GM19468 (cell line): ENCODE measurements around the gene PRAMEF18.
"Not testable (repeated sequence)": the region's sequence is repeated elsewhere in the genome, so short reads cannot be mapped to it uniquely, and the experiment has no call there.

Experiments used
- ATAC-seq: cut with Tn5 transposase; IDR thresholded peaks from one replicate; pipeline ENCODE4 v1.9.1; 2021; ENCODE audit warnings: mild to moderate bottlenecking, moderate library complexity, moderate number of reproducible peaks; ENCODE audit not compliant: unreplicated experiment; ENCODE audit errors: extremely low read depth

Gene PRAMEF18

DNA sequence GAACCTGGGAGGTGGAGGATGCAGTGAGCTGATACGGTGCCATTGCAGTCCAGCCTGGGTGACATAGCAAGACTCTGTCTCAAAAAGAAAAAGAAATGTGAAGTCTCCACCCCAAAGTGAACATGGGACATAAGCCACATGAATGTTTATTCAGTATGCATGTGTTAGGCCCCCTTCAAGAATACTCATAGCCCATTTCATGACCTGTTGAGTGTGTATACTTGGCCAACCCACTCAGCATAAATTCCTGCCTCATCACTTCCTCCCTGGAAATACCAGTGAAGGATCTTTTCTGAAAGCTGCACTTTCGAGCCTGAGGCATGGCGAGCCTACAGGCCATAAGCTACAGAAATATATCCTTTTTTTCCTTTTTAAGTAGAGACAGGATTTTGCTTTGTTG, 6.8 kb downstream of the PRAMEF18 start:
- not testable (repeated sequence) for ATAC-seq

DNA sequence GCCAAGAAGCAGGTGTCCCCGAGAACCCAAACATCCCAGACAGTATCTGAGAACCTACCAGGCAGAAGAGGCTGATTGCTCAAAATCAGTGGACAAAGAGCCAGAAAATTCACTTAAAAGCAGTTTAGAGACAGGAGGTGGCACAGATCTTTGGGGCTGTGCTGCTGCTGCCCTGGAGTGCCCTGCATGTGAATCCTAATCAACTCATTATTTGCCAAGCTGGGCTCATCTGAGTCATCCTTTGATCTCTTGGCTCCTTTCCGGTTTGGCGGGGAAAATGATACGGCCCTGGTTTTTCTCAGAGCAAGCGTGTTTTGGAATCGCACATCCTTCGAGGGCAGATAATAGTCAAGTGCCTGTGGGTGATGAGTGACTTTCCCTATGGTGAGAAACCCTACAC, 9.3 kb downstream of the PRAMEF18 start:
- ATAC-seq: not testable (repeated sequence)

DNA sequence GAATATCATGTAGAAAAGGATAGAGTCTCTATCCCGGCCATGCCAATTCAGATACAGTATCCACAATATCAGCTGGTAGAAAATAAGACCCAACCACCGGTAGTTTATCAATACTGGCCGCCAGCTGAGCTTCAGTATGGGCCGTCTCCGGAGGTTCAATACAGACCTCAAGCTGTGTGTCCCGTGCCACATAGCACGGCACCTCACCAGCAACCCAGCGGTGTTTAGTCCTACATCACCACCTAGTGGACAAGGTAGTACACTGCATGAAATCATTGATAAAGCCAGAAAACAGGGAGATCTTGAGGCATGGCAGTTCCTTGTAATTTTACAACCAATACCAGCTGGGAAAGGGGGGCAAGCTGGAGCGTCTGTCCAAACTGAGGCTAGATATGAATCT, 17.2 kb downstream of the PRAMEF18 start:
- ATAC-seq: not testable (repeated sequence)

- not testable (repeated sequence) for ATAC-seq
Observed at GRCh38 chr1:13201309-13201708, 24.6 kb downstream of the PRAMEF18 start, which contains the start of gene PRAMEF13. TSS of gene PRAMEF13 (minus strand) at chr1:13201409. CDS start at chr1:13199589, 1,820 bp downstream.
